ENCODE results near the gene NT5DC3.

DNA sequence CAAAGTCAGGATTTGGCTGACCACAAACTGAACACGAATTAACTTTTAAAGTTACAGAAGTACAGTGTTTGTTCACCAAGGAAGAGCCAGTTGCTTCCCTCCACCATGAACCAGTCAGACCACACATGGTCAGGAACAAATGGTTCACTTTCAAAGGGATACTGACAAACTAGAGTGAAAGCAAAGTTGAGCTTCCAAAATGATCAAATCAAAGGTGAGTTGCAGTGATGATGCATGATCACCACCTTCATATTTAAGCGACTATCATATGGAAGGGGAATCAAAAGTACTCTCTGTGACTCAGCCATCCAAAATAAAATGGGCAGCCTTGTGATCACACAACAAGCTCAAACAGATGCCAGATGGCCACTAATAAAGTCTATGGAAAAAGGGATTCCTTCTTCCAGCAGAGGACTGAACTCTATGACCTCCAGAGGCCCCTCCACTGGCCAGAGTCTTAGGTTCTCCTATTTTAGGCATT, 13.1 kb downstream of the NT5DC3 start:
- TF ChIP-seq, protein P1, sequence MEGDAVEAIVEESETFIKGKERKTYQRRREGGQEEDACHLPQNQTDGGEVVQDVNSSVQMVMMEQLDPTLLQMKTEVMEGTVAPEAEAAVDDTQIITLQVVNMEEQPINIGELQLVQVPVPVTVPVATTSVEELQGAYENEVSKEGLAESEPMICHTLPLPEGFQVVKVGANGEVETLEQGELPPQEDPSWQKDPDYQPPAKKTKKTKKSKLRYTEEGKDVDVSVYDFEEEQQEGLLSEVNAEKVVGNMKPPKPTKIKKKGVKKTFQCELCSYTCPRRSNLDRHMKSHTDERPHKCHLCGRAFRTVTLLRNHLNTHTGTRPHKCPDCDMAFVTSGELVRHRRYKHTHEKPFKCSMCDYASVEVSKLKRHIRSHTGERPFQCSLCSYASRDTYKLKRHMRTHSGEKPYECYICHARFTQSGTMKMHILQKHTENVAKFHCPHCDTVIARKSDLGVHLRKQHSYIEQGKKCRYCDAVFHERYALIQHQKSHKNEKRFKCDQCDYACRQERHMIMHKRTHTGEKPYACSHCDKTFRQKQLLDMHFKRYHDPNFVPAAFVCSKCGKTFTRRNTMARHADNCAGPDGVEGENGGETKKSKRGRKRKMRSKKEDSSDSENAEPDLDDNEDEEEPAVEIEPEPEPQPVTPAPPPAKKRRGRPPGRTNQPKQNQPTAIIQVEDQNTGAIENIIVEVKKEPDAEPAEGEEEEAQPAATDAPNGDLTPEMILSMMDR (conservative IDR thresholded peaks at IDR 0.05 in 1 of 2, IDR thresholded peaks at IDR 0.05 in 1 of 2; ENCODE audit: extremely low read depth in 1 of 2, insufficient read depth in 1 of 2, low read depth in 1 of 2, low read length in 2 of 2): no peak
- no peak for TF ChIP-seq EZH2 (IDR thresholded peaks at IDR 0.05; ENCODE audit: borderline replicate concordance, low read length)

Measured in mammary epithelial cell (primary cell).